ENCODE measurements around the gene ADAM21. TPM values are rescaled to one million over a fixed set of nuclear protein-coding genes. Genes with fewer than 3 reads are reported as not detected.

Gene ADAM21
- 0.29 TPM in 1 of 2 replicates, not detected in the other for total RNA-seq

GRCh38 chr14:70451874-70452273 lies at the start of gene ADAM21:
TSS of gene ADAM21 (plus strand) at chr14:70452174. CDS start at chr14:70457500, 5,326 bp downstream.

GRCh38 chr14:70416725-70417349 lies 35.1 kb upstream of the ADAM21 start, which contains the start of gene SYNJ2BP:
TSS of gene SYNJ2BP (minus strand) at chr14:70417090. CDS start at chr14:70416963, 127 bp downstream.

Small RNAs within 50 kb of the gene (small RNA-seq; reads per million reads assigned to genes)
- not detected for gene RNU6-659P (ENCODE audit: low replicate concordance)

Other genes starting within 250 kb of the ADAM21 start
- gene COX16, start 92.5 kb upstream of the ADAM21 start, total RNA-seq, result 14.4 and 26.2 TPM in 2 replicates
- 10.9 and 22.5 TPM in 2 replicates for gene SYNJ2BP, start 35.1 kb upstream of the ADAM21 start, total RNA-seq
- 1.4 and 1.8 TPM in 2 replicates for gene ADAM20, start 82.8 kb downstream of the ADAM21 start, total RNA-seq
- 31.8 and 34.4 TPM in 2 replicates for gene MED6, start 148.5 kb downstream of the ADAM21 start, total RNA-seq
- under 0.01 TPM in 1 of 2 replicates, not detected in the other for gene TTC9, start 189.7 kb downstream of the ADAM21 start, total RNA-seq